ENCODE measurements around the gene MPO.
A peak's percentile ranks its signal among the peaks of the same experiment; 100 is the strongest.

Gene MPO

GRCh38 chr17:58304750-58305486 lies 24.2 kb upstream of the MPO start:
- H3K4me3 ChIP-seq (ENCODE audit: low read depth, low read length) = no peak overlapping the region
- DNase-seq (ENCODE audit: low read depth) = no peak
- TF ChIP-seq, protein P1, sequence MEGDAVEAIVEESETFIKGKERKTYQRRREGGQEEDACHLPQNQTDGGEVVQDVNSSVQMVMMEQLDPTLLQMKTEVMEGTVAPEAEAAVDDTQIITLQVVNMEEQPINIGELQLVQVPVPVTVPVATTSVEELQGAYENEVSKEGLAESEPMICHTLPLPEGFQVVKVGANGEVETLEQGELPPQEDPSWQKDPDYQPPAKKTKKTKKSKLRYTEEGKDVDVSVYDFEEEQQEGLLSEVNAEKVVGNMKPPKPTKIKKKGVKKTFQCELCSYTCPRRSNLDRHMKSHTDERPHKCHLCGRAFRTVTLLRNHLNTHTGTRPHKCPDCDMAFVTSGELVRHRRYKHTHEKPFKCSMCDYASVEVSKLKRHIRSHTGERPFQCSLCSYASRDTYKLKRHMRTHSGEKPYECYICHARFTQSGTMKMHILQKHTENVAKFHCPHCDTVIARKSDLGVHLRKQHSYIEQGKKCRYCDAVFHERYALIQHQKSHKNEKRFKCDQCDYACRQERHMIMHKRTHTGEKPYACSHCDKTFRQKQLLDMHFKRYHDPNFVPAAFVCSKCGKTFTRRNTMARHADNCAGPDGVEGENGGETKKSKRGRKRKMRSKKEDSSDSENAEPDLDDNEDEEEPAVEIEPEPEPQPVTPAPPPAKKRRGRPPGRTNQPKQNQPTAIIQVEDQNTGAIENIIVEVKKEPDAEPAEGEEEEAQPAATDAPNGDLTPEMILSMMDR (IDR thresholded peaks at IDR 0.05; ENCODE audit: control insufficient read depth, extremely low read depth, insufficient read depth) = no peak

DNA sequence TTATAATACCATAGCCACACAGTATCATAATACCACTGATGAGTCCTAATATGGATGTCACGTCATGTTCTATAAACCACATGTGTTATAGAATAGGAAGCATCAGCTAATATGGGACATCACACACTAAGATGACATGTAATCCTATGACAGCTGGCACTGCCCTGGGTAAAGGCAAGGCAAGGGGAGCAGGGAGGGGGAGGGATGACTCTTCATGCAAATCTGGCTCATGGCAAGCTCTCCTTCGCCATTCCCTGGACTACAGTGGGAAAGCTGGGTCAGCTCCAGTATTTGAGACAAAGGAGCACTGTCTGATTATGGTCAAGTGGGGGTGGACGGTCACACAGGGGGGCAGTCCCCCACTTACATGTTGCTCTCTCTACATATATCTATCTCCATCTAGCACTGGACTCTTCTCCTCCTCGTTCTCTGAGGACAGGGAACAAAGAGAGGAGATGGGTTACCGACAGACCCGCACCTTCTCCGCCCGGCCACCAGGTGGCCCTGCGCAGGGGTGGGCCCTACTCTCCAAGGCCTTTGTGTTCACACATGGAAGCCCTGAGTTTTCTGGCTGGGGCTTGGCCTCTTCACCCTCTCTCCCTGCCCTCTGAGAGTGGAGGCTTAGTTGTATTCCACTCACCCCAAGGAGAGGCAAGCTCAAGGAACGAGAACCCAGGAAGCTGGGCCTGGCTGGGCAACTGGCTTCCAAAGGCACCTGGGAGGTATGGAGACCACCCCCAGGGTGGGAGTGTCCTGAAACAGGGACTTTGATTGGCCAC lies 23.4 kb upstream of the MPO start:
- TF ChIP-seq, protein P1 (IDR thresholded peaks at IDR 0.05; ENCODE audit: control insufficient read depth, extremely low read depth, insufficient read depth) = peak; percentile 64
- no peak for DNase-seq (ENCODE audit: low read depth)
- H3K4me3 ChIP-seq (ENCODE audit: low read depth, low read length) = no peak overlapping the region

- no peak overlapping the region for H3K4me3 ChIP-seq (ENCODE audit: low read depth, low read length)
- no peak for DNase-seq (ENCODE audit: low read depth)
- TF ChIP-seq, protein P1 (IDR thresholded peaks at IDR 0.05; ENCODE audit: control insufficient read depth, extremely low read depth, insufficient read depth) = no peak
Observed at GRCh38 chr17:58302919-58303585, 22.3 kb upstream of the MPO start.

- TF ChIP-seq, protein P1 (IDR thresholded peaks at IDR 0.05; ENCODE audit: control insufficient read depth, extremely low read depth, insufficient read depth) = no peak
- H3K4me3 ChIP-seq (ENCODE audit: low read depth, low read length) = no peak overlapping the region
- DNase-seq (ENCODE audit: low read depth) = no peak
Observed at GRCh38 chr17:58302171-58302918, 21.6 kb upstream of the MPO start.

DNA sequence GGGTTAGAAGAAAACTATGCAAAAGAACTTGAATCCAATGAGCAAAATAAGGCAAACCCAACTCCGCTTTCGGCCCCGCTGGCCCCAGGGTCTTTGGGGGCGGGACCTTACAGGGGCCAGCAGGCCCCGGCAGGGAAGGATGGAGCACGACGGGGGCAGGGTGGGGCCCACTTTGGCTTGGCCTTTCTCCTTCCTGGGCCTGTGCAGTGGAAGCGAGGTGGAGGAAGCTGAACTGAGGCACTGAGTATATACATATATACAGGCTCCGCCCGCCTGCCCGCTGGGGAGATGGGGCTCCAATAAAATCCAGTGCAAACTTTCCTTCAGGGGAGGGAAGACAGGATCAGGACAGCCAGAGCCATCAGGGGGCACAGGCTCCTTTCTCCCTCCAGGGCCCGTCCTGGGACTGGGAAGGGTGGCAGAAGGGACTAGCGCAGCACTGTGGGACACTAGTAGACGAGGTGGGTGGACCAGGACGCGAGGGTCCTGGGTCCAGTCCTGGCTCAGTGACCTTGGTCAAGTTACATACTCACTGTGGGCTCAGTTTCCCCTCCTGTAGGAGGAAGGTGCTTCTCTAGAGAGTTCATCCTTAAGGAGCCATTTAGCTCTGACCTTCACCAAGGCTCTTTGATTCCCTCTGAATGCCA lies 20.9 kb upstream of the MPO start:
- TF ChIP-seq, protein P1 (IDR thresholded peaks at IDR 0.05; ENCODE audit: control insufficient read depth, extremely low read depth, insufficient read depth) = no peak
- no peak overlapping the region for H3K4me3 ChIP-seq (ENCODE audit: low read depth, low read length)
- no peak for DNase-seq (ENCODE audit: low read depth)

GRCh38 chr17:58300336-58300735 lies 19.6 kb upstream of the MPO start:
- no peak overlapping the region for H3K4me3 ChIP-seq (ENCODE audit: low read depth, low read length)
- DNase-seq (ENCODE audit: low read depth) = no peak
- TF ChIP-seq, protein P1 (IDR thresholded peaks at IDR 0.05; ENCODE audit: control insufficient read depth, extremely low read depth, insufficient read depth) = no peak
